Thyroid gland (tissue), 4 donors: ENCODE measurements around the gene ANKRD40. TPM values are rescaled to one million over a fixed set of nuclear protein-coding genes. Genes with fewer than 3 reads are reported as not detected.

Experiments used
- DNase-seq, 2 donors: peaks; one replicate each; pipeline ENCODE4 v3.0.0-alpha.2; 2019
- H3K27ac ChIP-seq, 3 donors: fragments of 200-600 bp; sonication (generic); 1 replicate in 2 of 3; 2 replicates in 1 of 3; pipeline ENCODE4 v1.5.1; 2016 to 2019; ENCODE audit warnings: mild to moderate bottlenecking in 1 of 3, moderate library complexity in 1 of 3
- H3K27me3 ChIP-seq: fragments of 200-600 bp; sonication (generic); one replicate; pipeline ENCODE4 v1.5.1; 2019
- H3K36me3 ChIP-seq, 2 donors: fragments of 200-600 bp; sonication (generic); one replicate each; pipeline ENCODE4 v1.5.1; 2016 to 2019
- H3K4me1 ChIP-seq, 2 donors: fragments of 200-600 bp; sonication (generic); one replicate each; pipeline ENCODE4 v1.5.1; 2017 to 2019
- H3K4me3 ChIP-seq, 3 donors: fragments of 200-600 bp; sonication (generic); replicated peaks in 1 of 3; 1 replicate in 2 of 3; 2 replicates in 1 of 3; pipeline ENCODE4 v1.5.1; 2016; ENCODE audit warnings: mild to moderate bottlenecking in 1 of 3
- H3K9me3 ChIP-seq: fragments of 200-600 bp; sonication (generic); one replicate; pipeline ENCODE4 v1.5.1; 2017
- POLR2A ChIP-seq, 2 donors: fragments of 450-650 bp; IDR thresholded peaks; one replicate each; pipeline ENCODE4 v1.6.1; 2017; ENCODE audit warnings: antibody characterized with exemption in 2 of 2, mild to moderate bottlenecking in 2 of 2, moderate library complexity in 1 of 2
- WGBS, 2 donors: methylation state at CpG; one replicate each; pipeline ENCODE4 v1.1.5; 2017; 5-methylcytosine and 5-hydroxymethylcytosine counted together
- intact Hi-C: fragments of 100-400 bp; cut with DNase I; formaldehyde crosslinking; loops from one replicate; pipeline ENCODE4 v1.15.1; 2023
- total RNA-seq, 4 donors: library from RNA; depleted of rRNA; stranded (reverse); fragments of >200 nt; gene quantifications; one replicate each; pipeline ENCODE4 v1.2.3, GENCODE V29; 2016
- TF ChIP-seq, protein P1 (sequence below), 6 experiments: fragments of 200-600 bp in 3 of 6; fragments of 450-650 bp in 3 of 6; sonication (generic) in 3 of 6; IDR thresholded peaks; one replicate each; pipeline ENCODE4 v1.5.1; 2016 to 2019; ENCODE audit warnings: antibody characterized with exemption in 6 of 6, mild to moderate bottlenecking in 2 of 6, inconsistent platforms in 1 of 6, moderate library complexity in 1 of 6

Gene ANKRD40
- total RNA-seq, 4 donors from 2014 or later = 29.4 to 40.2 (median 35.1) TPM

DNA sequence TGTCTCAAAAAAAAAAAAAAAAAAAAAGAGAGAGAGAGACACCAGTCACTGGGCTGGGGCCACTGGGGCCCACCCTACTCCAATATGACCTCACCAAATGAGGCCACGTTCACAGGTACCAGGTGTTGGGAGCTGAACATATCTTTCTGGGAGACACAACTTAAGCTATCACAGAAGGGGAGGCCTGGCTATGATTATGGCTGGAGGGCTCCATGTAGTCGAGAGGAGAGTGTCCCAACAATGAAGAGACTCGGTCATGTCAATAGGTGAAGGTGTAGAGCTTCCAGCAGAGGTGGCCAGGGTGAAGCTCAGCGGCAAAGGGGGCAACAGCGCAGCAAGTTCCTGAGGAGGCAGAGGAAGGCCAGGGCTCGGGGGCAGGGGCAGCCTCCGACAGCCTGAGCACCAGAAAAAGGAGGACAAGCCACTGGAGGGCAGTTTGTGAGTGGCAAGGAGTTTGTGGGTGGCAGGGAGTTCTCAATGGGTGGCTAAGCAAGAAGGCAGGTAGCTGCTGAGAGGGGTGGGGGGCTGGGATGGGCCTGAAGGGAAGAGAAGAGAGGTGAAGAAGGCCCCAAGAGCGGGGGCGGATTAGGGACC, 45.0 kb downstream of the ANKRD40 start:
- H3K4me3 ChIP-seq = no peak overlapping the region
- TF ChIP-seq, protein P1, sequence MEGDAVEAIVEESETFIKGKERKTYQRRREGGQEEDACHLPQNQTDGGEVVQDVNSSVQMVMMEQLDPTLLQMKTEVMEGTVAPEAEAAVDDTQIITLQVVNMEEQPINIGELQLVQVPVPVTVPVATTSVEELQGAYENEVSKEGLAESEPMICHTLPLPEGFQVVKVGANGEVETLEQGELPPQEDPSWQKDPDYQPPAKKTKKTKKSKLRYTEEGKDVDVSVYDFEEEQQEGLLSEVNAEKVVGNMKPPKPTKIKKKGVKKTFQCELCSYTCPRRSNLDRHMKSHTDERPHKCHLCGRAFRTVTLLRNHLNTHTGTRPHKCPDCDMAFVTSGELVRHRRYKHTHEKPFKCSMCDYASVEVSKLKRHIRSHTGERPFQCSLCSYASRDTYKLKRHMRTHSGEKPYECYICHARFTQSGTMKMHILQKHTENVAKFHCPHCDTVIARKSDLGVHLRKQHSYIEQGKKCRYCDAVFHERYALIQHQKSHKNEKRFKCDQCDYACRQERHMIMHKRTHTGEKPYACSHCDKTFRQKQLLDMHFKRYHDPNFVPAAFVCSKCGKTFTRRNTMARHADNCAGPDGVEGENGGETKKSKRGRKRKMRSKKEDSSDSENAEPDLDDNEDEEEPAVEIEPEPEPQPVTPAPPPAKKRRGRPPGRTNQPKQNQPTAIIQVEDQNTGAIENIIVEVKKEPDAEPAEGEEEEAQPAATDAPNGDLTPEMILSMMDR (IDR thresholded peaks at IDR 0.05) = no peak
- TF ChIP-seq POLR2A (IDR thresholded peaks at IDR 0.05) = no peak
- DNase-seq = no peak
- H3K27me3 ChIP-seq = no peaks in the 10 kb centered on the region
- H3K4me1 ChIP-seq = peaks cover 34 to 38% of the 10 kb centered on the region in 2 donors
- H3K9me3 ChIP-seq = no peaks in the 10 kb centered on the region
- 96 to 97% methylated on average over 9 of the region's 9 CpGs for WGBS, 2 donors
- peak overlapping the region in 2 of 3 donors; percentile 43 to 95 for H3K27ac ChIP-seq
- H3K36me3 ChIP-seq = no peaks in the 10 kb centered on the region
- intact Hi-C loops = no loop called here

DNA sequence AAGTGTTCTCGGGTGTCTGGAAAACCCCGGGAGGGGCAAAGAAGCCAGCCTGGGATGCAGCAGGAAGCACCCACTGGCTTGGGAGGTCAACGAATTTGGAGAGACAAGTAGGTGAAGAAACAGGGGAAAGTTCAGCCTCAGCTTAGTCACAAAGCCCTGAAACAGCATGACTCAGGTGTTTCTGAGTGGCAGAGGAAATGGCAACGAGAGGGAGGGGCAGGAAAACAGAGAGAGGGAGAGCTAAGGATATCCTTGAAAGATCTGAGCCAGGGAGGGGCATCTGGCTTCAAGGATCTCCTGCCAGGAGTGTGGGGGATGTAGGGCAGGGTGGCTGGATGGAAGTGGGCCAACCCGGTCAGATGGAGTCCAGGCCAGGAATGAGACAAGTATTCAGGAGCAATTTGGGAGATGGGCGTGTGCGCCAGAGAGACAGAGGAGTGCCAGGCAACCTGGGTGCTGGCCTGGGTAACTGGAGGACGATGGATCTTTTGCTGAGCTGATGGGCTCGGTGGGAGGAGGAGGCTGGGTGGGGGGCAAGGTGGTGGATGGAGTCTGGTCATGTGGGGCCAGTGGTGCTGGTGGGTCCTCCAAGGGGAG, 45.8 kb downstream of the ANKRD40 start:
- Histone ChIP-seq H3K4me3 (no peak overlapping the region), H3K36me3 (no peaks in the 10 kb centered on the region), H3K27ac (peak overlapping the region; percentile 69 to 95 (median 84)), H3K9me3 (no peaks in the 10 kb centered on the region), H3K27me3 (no peaks in the 10 kb centered on the region), H3K4me1 (peaks cover 34 to 38% of the 10 kb centered on the region in 2 donors)
- intact Hi-C loops = no loop called here
- 26 to 44% methylated on average over 9 of the region's 9 CpGs for WGBS, 2 donors
- DNase-seq = peak; percentile 95 to 96
- TF ChIP-seq POLR2A (IDR thresholded peaks at IDR 0.05) = peak in 1 of 2 donors; percentile 53
- TF ChIP-seq, protein P1 (IDR thresholded peaks at IDR 0.05) = no peak

DNA sequence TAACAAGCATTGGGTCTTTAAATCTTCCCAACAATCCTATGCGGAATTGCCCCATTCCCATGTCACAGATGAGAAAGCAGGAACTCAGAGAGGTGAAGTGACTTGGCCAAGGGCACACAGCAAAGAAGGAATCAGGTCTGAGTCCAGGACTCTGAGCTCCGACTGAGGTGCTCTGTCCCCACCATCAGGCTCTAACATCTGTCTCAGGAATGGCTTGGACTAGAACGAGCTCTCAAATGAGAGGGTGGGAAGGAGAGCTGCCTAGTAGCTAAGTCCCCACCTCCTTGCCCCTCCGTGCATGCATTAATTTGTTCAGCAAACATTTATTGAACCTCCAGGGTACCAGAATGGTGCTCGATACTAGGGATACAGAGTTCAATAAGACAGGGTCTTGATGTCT, 46.4 kb downstream of the ANKRD40 start:
- intact Hi-C loops = no loop called here
- Histone ChIP-seq H3K27me3 (no peaks in the 10 kb centered on the region), H3K27ac (peak overlapping the region; percentile 69 to 95 (median 84)), H3K36me3 (no peaks in the 10 kb centered on the region), H3K9me3 (no peaks in the 10 kb centered on the region), H3K4me1 (peaks cover 34 to 38% of the 10 kb centered on the region in 2 donors), H3K4me3 (no peak overlapping the region)
- TF ChIP-seq POLR2A (IDR thresholded peaks at IDR 0.05) = no peak
- TF ChIP-seq, protein P1 (IDR thresholded peaks at IDR 0.05) = peak in 1 of 6 experiments; percentile 9
- no peak for DNase-seq
- WGBS, 2 donors = 71 to 76% methylated on average over 5 of the region's 5 CpGs

DNA sequence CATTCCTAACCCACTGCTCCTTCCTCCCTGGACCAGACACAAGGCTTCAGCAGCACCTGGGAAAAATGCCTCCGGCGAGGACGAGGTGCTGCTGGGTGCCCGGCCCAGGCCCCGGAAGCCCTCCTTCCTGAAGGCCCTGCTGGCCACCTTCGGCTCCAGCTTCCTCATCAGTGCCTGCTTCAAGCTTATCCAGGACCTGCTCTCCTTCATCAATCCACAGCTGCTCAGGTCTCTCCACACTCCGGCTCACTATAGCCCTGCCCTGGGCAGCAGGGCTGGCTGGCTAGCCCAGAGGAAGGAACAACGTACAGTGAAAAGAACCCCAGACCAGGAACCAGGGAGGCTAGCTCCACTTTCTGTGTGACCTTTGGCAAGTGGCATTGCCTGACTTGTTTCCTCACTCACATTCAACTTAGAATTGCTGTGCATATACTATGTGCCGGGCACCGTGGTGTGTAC, 46.8 kb downstream of the ANKRD40 start:
- Histone ChIP-seq H3K36me3 (no peaks in the 10 kb centered on the region), H3K27me3 (no peaks in the 10 kb centered on the region), H3K4me1 (peaks cover 34 to 38% of the 10 kb centered on the region in 2 donors), H3K27ac (peak overlapping the region; percentile 69 to 95 (median 84)), H3K9me3 (no peaks in the 10 kb centered on the region), H3K4me3 (no peak overlapping the region)
- DNase-seq = no peak
- 84 to 86% methylated on average over 10 of the region's 10 CpGs for WGBS, 2 donors
- TF ChIP-seq, protein P1 (IDR thresholded peaks at IDR 0.05) = no peak
- no peak for TF ChIP-seq POLR2A (IDR thresholded peaks at IDR 0.05)
- intact Hi-C loops = no loop called here
